H9 (cell line): ENCODE results near the gene ZNF429. TPM values are rescaled to one million over a fixed set of nuclear protein-coding genes. Genes with fewer than 3 reads are reported as not detected.
"Not testable (repeated sequence)": the region's sequence is repeated elsewhere in the genome, so short reads cannot be mapped to it uniquely, and the experiment has no call there.

Experiments used
- DNase-seq: peaks from one replicate; pipeline ENCODE4 v3.0.0-alpha.2; 2017
- H2AFZ ChIP-seq: one replicate; pipeline ENCODE4 v1.6.1; 2013; ENCODE audit warnings: mild to moderate bottlenecking, low read length, control low read depth, moderate library complexity
- H2AK5ac ChIP-seq: 2 replicates; pipeline ENCODE4 v1.6.1; 2013; ENCODE audit warnings: low read length, control low read depth, mixed read lengths; ENCODE audit not compliant: insufficient read length
- H2BK120ac ChIP-seq: one replicate; pipeline ENCODE4 v1.6.1; 2013; ENCODE audit warnings: low read depth, mild to moderate bottlenecking, low read length, control low read depth, inconsistent platforms; ENCODE audit not compliant: poor library complexity, severe bottlenecking
- H2BK12ac ChIP-seq: 2 replicates; pipeline ENCODE4 v1.6.1; 2013; ENCODE audit warnings: low read length, control low read depth, mixed read lengths, low read depth; ENCODE audit not compliant: insufficient read length
- H2BK15ac ChIP-seq: 2 replicates; pipeline ENCODE4 v1.6.1; 2013; ENCODE audit warnings: low read depth, low read length, control low read depth
- H2BK20ac ChIP-seq: one replicate; pipeline ENCODE4 v1.6.1; 2013; ENCODE audit warnings: low read depth, mild to moderate bottlenecking, low read length, control low read depth, inconsistent platforms; ENCODE audit not compliant: poor library complexity, severe bottlenecking
- H2BK5ac ChIP-seq: 2 replicates; pipeline ENCODE4 v1.6.1; 2013; ENCODE audit warnings: low read length, control low read depth, mixed read lengths; ENCODE audit not compliant: insufficient read length
- H3K14ac ChIP-seq: 2 replicates; pipeline ENCODE4 v1.6.1; 2013; ENCODE audit warnings: low read length, control low read depth; ENCODE audit not compliant: insufficient read depth
- H3K18ac ChIP-seq: 2 replicates; pipeline ENCODE4 v1.6.1; 2013; ENCODE audit warnings: low read depth, mild to moderate bottlenecking, mixed read lengths, low read length, control low read depth; ENCODE audit not compliant: insufficient read length
- H3K23ac ChIP-seq: 2 replicates; pipeline ENCODE4 v1.6.1; 2013; ENCODE audit warnings: low read length, control low read depth, mixed read lengths, low read depth; ENCODE audit not compliant: insufficient read length
- H3K23me2 ChIP-seq: 2 replicates; pipeline ENCODE4 v1.6.1; 2013; ENCODE audit warnings: low read depth, mild to moderate bottlenecking, mixed read lengths, low read length, control low read depth; ENCODE audit not compliant: insufficient read length, poor library complexity, severe bottlenecking
- H3K27ac ChIP-seq: 2 replicates; pipeline ENCODE4 v1.5.1; 2013; ENCODE audit warnings: low read length, control low read depth, mixed read lengths, low read depth; ENCODE audit not compliant: insufficient read length
- H3K27me3 ChIP-seq: 2 replicates; pipeline ENCODE4 v1.6.1; 2013; ENCODE audit warnings: low read length, control low read depth, inconsistent platforms; ENCODE audit not compliant: insufficient read depth
- H3K4ac ChIP-seq: 2 replicates; pipeline ENCODE4 v1.6.1; 2013; ENCODE audit warnings: low read depth, mild to moderate bottlenecking, control low read depth, inconsistent platforms, low read length, moderate library complexity
- H3K4me1 ChIP-seq: 2 replicates; pipeline ENCODE4 v1.6.1; 2013; ENCODE audit warnings: low read length, control low read depth, inconsistent platforms; ENCODE audit not compliant: insufficient read depth
- H3K4me2 ChIP-seq: 2 replicates; pipeline ENCODE4 v1.6.1; 2013; ENCODE audit warnings: low read length, control low read depth, mixed read lengths; ENCODE audit not compliant: insufficient read length, insufficient read depth
- H3K56ac ChIP-seq: 2 replicates; pipeline ENCODE4 v1.6.1; 2013; ENCODE audit warnings: low read depth, mild to moderate bottlenecking, mixed read lengths, low read length, control low read depth; ENCODE audit not compliant: insufficient read length
- H3K79me1 ChIP-seq: 2 replicates; pipeline ENCODE4 v1.6.1; 2013; ENCODE audit warnings: low read depth, mild to moderate bottlenecking, moderate library complexity, low read length, control low read depth, inconsistent platforms; ENCODE audit not compliant: insufficient read depth, poor library complexity, severe bottlenecking
- H3K79me2 ChIP-seq: 2 replicates; pipeline ENCODE4 v1.6.1; 2013; ENCODE audit warnings: low read length, control low read depth, inconsistent platforms; ENCODE audit not compliant: insufficient read depth
- H3K9ac ChIP-seq: 2 replicates; pipeline ENCODE4 v1.6.1; 2013; ENCODE audit warnings: low read length, control low read depth, mixed read lengths; ENCODE audit not compliant: insufficient read length; ENCODE audit errors: extremely low read depth
- H3K9me3 ChIP-seq: one replicate; pipeline ENCODE4 v1.6.1; 2013; ENCODE audit warnings: low read depth, low read length, inconsistent platforms; ENCODE audit not compliant: control insufficient read depth
- H3T11ph ChIP-seq: one replicate; pipeline ENCODE4 v1.6.1; 2013; ENCODE audit warnings: mild to moderate bottlenecking, low read length, control low read depth, inconsistent platforms
- H4K20me1 ChIP-seq: one replicate; pipeline ENCODE4 v1.6.1; 2013; ENCODE audit not compliant: control insufficient read depth, insufficient read length, insufficient read depth
- H4K5ac ChIP-seq: 2 replicates; pipeline ENCODE4 v1.6.1; 2013; ENCODE audit warnings: low read depth, mild to moderate bottlenecking, mixed read lengths, low read length, control low read depth; ENCODE audit not compliant: insufficient read length
- H4K8ac ChIP-seq: replicated peaks from 2 replicates; pipeline ENCODE4 v1.6.1; 2013; ENCODE audit warnings: low read length, control low read depth, mixed read lengths, low read depth; ENCODE audit not compliant: insufficient read length
- H4K91ac ChIP-seq: 2 replicates; pipeline ENCODE4 v1.6.1; 2013; ENCODE audit warnings: low read depth, mild to moderate bottlenecking, moderate library complexity, mixed read lengths, low read length, control low read depth; ENCODE audit not compliant: insufficient read length
- H3K27ac Mint-ChIP-seq, 3 experiments: 2 replicates in 2 of 3; 3 replicates in 1 of 3; pipeline ENCODE4 v1.8.0; 2020 to 2021; ENCODE audit warnings: mixed read lengths in 3 of 3, mild to moderate bottlenecking in 1 of 3, moderate library complexity in 1 of 3
- H3K27me3 Mint-ChIP-seq: 2 replicates; pipeline ENCODE4 v1.8.0; 2021; ENCODE audit warnings: low read depth, mild to moderate bottlenecking, moderate library complexity, mixed read lengths
- H3K36me3 Mint-ChIP-seq, 3 experiments: 2 replicates in 2 of 3; 3 replicates in 1 of 3; pipeline ENCODE4 v1.8.0; 2020 to 2021; ENCODE audit warnings: low read depth in 3 of 3, mixed read lengths in 3 of 3; ENCODE audit not compliant: insufficient read depth in 1 of 3
- H3K4me1 Mint-ChIP-seq, 2 experiments: 2 replicates each; pipeline ENCODE4 v1.8.0; 2020; ENCODE audit warnings: mixed read lengths in 2 of 2
- H3K4me3 Mint-ChIP-seq, 2 experiments: 2 replicates in 1 of 2; 3 replicates in 1 of 2; pipeline ENCODE4 v1.8.0; 2020 to 2021; ENCODE audit warnings: mild to moderate bottlenecking in 2 of 2, mixed read lengths in 2 of 2, moderate library complexity in 1 of 2
- H3K9me3 Mint-ChIP-seq, 2 experiments: 2 replicates in 1 of 2; 3 replicates in 1 of 2; pipeline ENCODE4 v1.8.0; 2020; ENCODE audit warnings: mild to moderate bottlenecking in 2 of 2, mixed read lengths in 2 of 2, moderate library complexity in 1 of 2
- WGBS: extraction: QIAGEN DNeasy Blood & Tissue Kit; methylation state at CpG from one replicate; pipeline ENCODE4 v1.1.7; 2013; ENCODE audit warnings: missing lambda C conversion rate, low lambda C conversion rate, mixed read lengths; ENCODE audit not compliant: insufficient read length; ENCODE audit errors: extremely low coverage; 5-methylcytosine and 5-hydroxymethylcytosine counted together
- total RNA-seq: library from RNA; stranded (reverse); gene quantifications from 2 replicates; pipeline ENCODE4 v1.2.1, GENCODE V29; 2021
- TF ChIP-seq, protein P1 (sequence below): fragments of 200-600 bp; sonication (generic); conservative IDR thresholded peaks from 3 replicates; pipeline ENCODE4 v1.8.0; 2021; ENCODE audit warnings: antibody characterized with exemption, mild to moderate bottlenecking

The ZNF429 gene
- total RNA-seq, 1 experiment from 2014 or later: 11.2 TPM

DNA sequence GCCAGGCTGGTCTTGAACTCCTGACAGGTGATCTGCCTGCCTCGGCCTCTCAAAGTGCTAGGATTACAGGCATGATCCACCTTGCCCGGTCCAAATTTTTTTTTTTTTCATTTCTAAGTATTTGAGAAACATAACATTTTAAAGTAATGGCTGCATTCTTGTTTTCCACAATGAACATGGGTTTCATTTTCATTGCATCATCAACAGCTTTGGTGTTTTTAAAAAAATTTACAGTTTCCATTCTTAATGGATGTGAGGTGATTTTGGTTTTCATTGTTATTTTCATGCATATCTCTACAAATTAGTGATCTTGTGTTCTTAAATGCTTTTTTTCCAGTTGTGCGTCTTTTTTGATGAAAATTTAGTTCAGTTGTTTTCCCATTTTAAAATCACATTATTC lies 27.5 kb downstream of the ZNF429 start:
- H3K4me3 Mint-ChIP-seq: no peak overlapping the region
- no peak overlapping the region for H3K27ac Mint-ChIP-seq
- H3K9me3 Mint-ChIP-seq: peaks cover 67 to 70% of the 10 kb centered on the region in 2 experiments

DNA sequence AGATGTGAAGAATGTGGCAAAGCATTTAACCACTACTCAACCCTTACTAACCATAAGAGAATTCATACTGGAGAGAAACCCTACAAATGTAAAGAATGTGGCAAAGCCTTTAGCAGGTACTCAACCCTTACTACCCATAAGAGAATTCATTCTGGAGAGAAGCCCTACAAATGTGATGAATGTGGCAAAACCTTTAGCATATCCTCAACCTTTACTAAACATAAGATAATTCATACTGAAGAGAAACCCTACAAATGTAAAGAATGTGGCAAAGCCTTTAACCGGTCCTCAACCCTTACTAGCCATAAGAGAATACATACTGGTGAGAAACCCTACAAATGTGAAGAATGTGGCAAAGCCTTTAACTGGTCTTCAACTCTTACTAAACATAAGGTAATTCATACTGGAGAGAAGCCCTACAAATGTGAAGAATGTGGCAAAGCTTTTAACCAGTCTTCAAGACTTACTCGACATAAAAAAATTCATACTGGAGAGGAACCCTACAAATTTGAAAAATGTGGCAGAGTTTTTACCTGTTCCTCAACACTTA lies 31.4 kb downstream of the ZNF429 start:
- H3K27me3 ChIP-seq, H4K91ac ChIP-seq, H3K4me1 ChIP-seq, H3K56ac ChIP-seq, H3K23ac ChIP-seq, H3K27me3 Mint-ChIP-seq, H3T11ph ChIP-seq, H2BK20ac ChIP-seq, H2BK120ac ChIP-seq, H3K4me1 Mint-ChIP-seq, H2BK12ac ChIP-seq, H3K18ac ChIP-seq, H2AFZ ChIP-seq, H3K4me3 Mint-ChIP-seq, H2AK5ac ChIP-seq, H3K27ac ChIP-seq, H2BK5ac ChIP-seq, H3K79me1 ChIP-seq, H3K4me2 ChIP-seq, H3K9ac ChIP-seq, H3K4ac ChIP-seq, H3K23me2 ChIP-seq, H4K5ac ChIP-seq, H2BK15ac ChIP-seq, H3K14ac ChIP-seq, H4K20me1 ChIP-seq, H3K79me2 ChIP-seq, H3K27ac Mint-ChIP-seq, H4K8ac ChIP-seq, DNase-seq: not testable (repeated sequence)
- H3K9me3 ChIP-seq: peaks cover 20% of the 10 kb centered on the region
- H3K9me3 Mint-ChIP-seq: peaks cover 68 to 70% of the 10 kb centered on the region in 2 experiments
- WGBS: no CpG with 5 or more reads among the region's 2 CpGs
- peaks cover 56 to 70% (median 63%) of the 10 kb centered on the region in 3 experiments for H3K36me3 Mint-ChIP-seq

More for the DNA sequence above, 27.5 kb downstream of the ZNF429 start:
- no peak for DNase-seq
- Histone ChIP-seq H3K27ac (no peak overlapping the region), H4K5ac (no peak overlapping the region), H3K27me3 (no peaks in the 10 kb centered on the region), H3K9me3 (peaks cover 21% of the 10 kb centered on the region), H4K20me1 (no peaks in the 10 kb centered on the region), H3K4me1 (no peaks in the 10 kb centered on the region), H3K4ac (no peak overlapping the region), H3K9ac (no peak overlapping the region), H2AK5ac (no peak overlapping the region), H3K56ac (no peak overlapping the region), H2AFZ (no peak overlapping the region), H2BK15ac (no peak overlapping the region), H3K4me2 (no peak overlapping the region), H3K23me2 (no peaks in the 10 kb centered on the region), H3T11ph (no peak overlapping the region), H4K91ac (no peak overlapping the region), H2BK5ac (no peak overlapping the region), H3K14ac (no peak overlapping the region), H3K79me2 (no peaks in the 10 kb centered on the region), H2BK12ac (no peak overlapping the region), H3K23ac (no peak overlapping the region), H3K18ac (no peak overlapping the region), H2BK120ac (no peak overlapping the region), H2BK20ac (no peak overlapping the region), H4K8ac (no peak overlapping the region), H3K79me1 (no peaks in the 10 kb centered on the region)
- H3K36me3 Mint-ChIP-seq: peaks cover 69 to 85% (median 77%) of the 10 kb centered on the region in 3 experiments
- H3K4me1 Mint-ChIP-seq: no peaks in the 10 kb centered on the region
- no peaks in the 10 kb centered on the region; the same call in 1 of the 2 replicates for H3K27me3 Mint-ChIP-seq
- TF ChIP-seq, protein P1, sequence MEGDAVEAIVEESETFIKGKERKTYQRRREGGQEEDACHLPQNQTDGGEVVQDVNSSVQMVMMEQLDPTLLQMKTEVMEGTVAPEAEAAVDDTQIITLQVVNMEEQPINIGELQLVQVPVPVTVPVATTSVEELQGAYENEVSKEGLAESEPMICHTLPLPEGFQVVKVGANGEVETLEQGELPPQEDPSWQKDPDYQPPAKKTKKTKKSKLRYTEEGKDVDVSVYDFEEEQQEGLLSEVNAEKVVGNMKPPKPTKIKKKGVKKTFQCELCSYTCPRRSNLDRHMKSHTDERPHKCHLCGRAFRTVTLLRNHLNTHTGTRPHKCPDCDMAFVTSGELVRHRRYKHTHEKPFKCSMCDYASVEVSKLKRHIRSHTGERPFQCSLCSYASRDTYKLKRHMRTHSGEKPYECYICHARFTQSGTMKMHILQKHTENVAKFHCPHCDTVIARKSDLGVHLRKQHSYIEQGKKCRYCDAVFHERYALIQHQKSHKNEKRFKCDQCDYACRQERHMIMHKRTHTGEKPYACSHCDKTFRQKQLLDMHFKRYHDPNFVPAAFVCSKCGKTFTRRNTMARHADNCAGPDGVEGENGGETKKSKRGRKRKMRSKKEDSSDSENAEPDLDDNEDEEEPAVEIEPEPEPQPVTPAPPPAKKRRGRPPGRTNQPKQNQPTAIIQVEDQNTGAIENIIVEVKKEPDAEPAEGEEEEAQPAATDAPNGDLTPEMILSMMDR: no peak
- WGBS: no CpG with 5 or more reads among the region's 3 CpGs
